HepG2 (cell line): ENCODE measurements around the gene MAPKAPK3.

ENCODE experiments used
- ARNT2 ChIP-seq: sonication (generic); formaldehyde crosslinking; IDR thresholded peaks from 2 replicates; pipeline ENCODE4 v1.8.0; 2022; ENCODE audit warnings: mild to moderate bottlenecking, low read depth, missing genetic modification reagents, moderate library complexity
- EP300 ChIP-seq, 3 experiments: sonication (generic) in 1 of 3; formaldehyde crosslinking in 1 of 3; IDR thresholded peaks; 2 replicates each; pipeline versions ENCODE4 v1.5.1 to v1.6.1; 2011 to 2020; ENCODE audit warnings: low read depth in 2 of 3, low read length in 2 of 3, borderline replicate concordance in 1 of 3, improper control_type of control experiment in 1 of 3, mild to moderate bottlenecking in 1 of 3, missing genetic modification reagents in 1 of 3, moderate library complexity in 1 of 3
- HMG20B ChIP-seq: conservative IDR thresholded peaks from 2 replicates; pipeline ENCODE4 v1.6.1; 2016; ENCODE audit warnings: missing genetic modification reagents, missing compliant biosample characterization
- KAT7 ChIP-seq: IDR thresholded peaks from 2 replicates; pipeline ENCODE4 v1.6.1; 2018; ENCODE audit warnings: borderline replicate concordance, missing compliant biosample characterization
- NONO ChIP-seq, 2 experiments: fragments of 450-650 bp in 1 of 2; sonication (generic) in 1 of 2; formaldehyde crosslinking in 1 of 2; IDR thresholded peaks in 1 of 2; conservative IDR thresholded peaks in 1 of 2; 2 replicates each; pipeline versions ENCODE4 v1.6.1 to v1.8.0; 2017 to 2022; ENCODE audit warnings: mild to moderate bottlenecking in 1 of 2, missing genetic modification reagents in 1 of 2, moderate library complexity in 1 of 2
- PAF1 ChIP-seq: IDR thresholded peaks from 2 replicates; pipeline ENCODE4 v1.6.1; 2016; ENCODE audit warnings: missing genetic modification reagents, missing compliant biosample characterization
- SP1 ChIP-seq, 2 experiments: fragments of 450-650 bp in 1 of 2; sonication (generic) in 1 of 2; formaldehyde crosslinking in 1 of 2; IDR thresholded peaks; 2 replicates each; pipeline versions ENCODE4 v1.4.0 to v1.6.1; 2016 to 2020; ENCODE audit warnings: missing genetic modification reagents in 1 of 2
- ZNF292 ChIP-seq: sonication (generic); formaldehyde crosslinking; IDR thresholded peaks from 2 replicates; pipeline ENCODE4 v1.8.1; 2022; ENCODE audit warnings: mild to moderate bottlenecking, low read depth, missing genetic modification reagents, borderline replicate concordance
- ZNF792 ChIP-seq: IDR thresholded peaks from 2 replicates; pipeline ENCODE4 v1.6.1; 2016
- TF ChIP-seq, protein P1 (sequence below): IDR thresholded peaks from 2 replicates; pipeline ENCODE4 v1.6.1; 2016; ENCODE audit warnings: missing compliant biosample characterization, missing genetic modification reagents, borderline replicate concordance
- TF ChIP-seq, protein P2 (sequence below): sonication (generic); formaldehyde crosslinking; IDR thresholded peaks from 2 replicates; pipeline ENCODE4 v1.5.0; 2020; ENCODE audit warnings: mild to moderate bottlenecking, missing genetic modification reagents, moderate library complexity
- TF ChIP-seq, protein P3 (sequence below): sonication (generic); formaldehyde crosslinking; IDR thresholded peaks from 2 replicates; pipeline ENCODE4 v1.8.1; 2023; ENCODE audit warnings: mild to moderate bottlenecking, missing genetic modification reagents

DNA sequence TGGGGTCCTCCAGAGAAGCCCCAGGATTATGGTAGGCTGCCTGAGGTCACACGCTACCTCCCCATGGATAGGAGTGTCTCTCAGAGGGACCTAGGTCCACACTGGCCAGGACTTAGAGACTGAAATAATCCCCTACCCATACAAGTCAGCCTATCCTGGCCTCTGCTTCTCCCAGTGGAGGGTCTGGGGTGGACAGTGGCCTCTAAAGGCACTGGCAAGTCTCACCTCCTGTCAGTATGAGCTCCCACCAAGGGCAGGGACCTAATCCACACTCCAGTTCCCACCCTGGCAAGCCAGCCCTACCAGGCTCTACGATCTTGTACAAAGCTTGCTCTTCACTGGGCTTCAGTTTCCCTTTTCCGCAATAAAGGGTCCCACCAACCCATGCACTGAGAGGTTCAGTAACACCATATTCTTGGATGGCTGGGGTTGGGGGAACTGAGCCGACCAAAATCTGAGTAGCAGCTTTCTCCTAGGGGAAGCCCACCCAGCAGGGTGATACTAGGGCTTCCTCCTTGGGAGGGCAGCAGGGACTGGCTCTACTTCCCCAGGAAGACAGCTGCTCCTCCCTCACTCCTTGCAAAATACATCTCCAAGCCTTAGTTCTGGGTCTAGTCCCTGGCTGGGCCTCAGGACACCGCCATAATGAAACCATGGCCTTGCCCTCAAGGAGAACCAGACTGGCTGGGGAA, 7.7 kb upstream of the MAPKAPK3 start:
- TF ChIP-seq ARNT2 (CRISPR knock-in tag) (no peak), NONO (IDR thresholded peaks at IDR 0.05) (no peak), NONO (CRISPR knock-in tag; conservative IDR thresholded peaks at IDR 0.05) (no peak), HMG20B (CRISPR knock-in tag) (no peak), KAT7 (CRISPR knock-in tag) (no peak), ZNF792 (CRISPR knock-in tag) (no peak), EP300 (IDR thresholded peaks at IDR 0.05; ENCODE audit: low read depth in 2 of 2, low read length in 2 of 2) (no peak), EP300 (CRISPR knock-in tag; IDR thresholded peaks at IDR 0.05; ENCODE audit: borderline replicate concordance) (no peak), PAF1 (CRISPR knock-in tag) (no peak), SP1 (IDR thresholded peaks at IDR 0.05) (no peak), SP1 (CRISPR knock-in tag; IDR thresholded peaks at IDR 0.05) (no peak), ZNF292 (no peak)
- TF ChIP-seq, protein P1, sequence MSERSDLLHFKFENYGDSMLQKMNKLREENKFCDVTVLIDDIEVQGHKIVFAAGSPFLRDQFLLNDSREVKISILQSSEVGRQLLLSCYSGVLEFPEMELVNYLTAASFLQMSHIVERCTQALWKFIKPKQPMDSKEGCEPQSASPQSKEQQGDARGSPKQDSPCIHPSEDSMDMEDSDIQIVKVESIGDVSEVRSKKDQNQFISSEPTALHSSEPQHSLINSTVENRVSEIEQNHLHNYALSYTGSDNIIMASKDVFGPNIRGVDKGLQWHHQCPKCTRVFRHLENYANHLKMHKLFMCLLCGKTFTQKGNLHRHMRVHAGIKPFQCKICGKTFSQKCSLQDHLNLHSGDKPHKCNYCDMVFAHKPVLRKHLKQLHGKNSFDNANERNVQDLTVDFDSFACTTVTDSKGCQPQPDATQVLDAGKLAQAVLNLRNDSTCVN (CRISPR knock-in tag) = no peak
- TF ChIP-seq, protein P2, sequence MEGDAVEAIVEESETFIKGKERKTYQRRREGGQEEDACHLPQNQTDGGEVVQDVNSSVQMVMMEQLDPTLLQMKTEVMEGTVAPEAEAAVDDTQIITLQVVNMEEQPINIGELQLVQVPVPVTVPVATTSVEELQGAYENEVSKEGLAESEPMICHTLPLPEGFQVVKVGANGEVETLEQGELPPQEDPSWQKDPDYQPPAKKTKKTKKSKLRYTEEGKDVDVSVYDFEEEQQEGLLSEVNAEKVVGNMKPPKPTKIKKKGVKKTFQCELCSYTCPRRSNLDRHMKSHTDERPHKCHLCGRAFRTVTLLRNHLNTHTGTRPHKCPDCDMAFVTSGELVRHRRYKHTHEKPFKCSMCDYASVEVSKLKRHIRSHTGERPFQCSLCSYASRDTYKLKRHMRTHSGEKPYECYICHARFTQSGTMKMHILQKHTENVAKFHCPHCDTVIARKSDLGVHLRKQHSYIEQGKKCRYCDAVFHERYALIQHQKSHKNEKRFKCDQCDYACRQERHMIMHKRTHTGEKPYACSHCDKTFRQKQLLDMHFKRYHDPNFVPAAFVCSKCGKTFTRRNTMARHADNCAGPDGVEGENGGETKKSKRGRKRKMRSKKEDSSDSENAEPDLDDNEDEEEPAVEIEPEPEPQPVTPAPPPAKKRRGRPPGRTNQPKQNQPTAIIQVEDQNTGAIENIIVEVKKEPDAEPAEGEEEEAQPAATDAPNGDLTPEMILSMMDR (CRISPR knock-in tag) = no peak
- TF ChIP-seq, protein P3, sequence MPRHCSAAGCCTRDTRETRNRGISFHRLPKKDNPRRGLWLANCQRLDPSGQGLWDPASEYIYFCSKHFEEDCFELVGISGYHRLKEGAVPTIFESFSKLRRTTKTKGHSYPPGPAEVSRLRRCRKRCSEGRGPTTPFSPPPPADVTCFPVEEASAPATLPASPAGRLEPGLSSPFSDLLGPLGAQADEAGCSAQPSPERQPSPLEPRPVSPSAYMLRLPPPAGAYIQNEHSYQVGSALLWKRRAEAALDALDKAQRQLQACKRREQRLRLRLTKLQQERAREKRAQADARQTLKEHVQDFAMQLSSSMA (CRISPR knock-in tag) = no peak
